Choroid plexus epithelial cell (primary cell): ENCODE measurements around the gene DENND2A.
A peak's percentile ranks its signal among the peaks of the same experiment; 100 is the strongest.
"Not testable (repeated sequence)": the region's sequence is repeated elsewhere in the genome, so short reads cannot be mapped to it uniquely, and the experiment has no call there.

Source experiments
- DNase-seq: peaks from one replicate; pipeline ENCODE4 v3.0.0-alpha.2; 2010; ENCODE audit warnings: low read depth
- H3K4me3 ChIP-seq: 2 replicates; pipeline ENCODE4 v1.5.1; 2011; ENCODE audit warnings: low read depth, mild to moderate bottlenecking, control low read depth, low read length, moderate library complexity
- TF ChIP-seq, protein P1 (sequence below): conservative IDR thresholded peaks from 2 replicates; pipeline ENCODE4 v1.5.1; 2011; ENCODE audit warnings: low read depth, mild to moderate bottlenecking, control low read depth, inconsistent platforms, low read length, moderate library complexity

DENND2A gene

GRCh38 chr7:140673774-140674155 lies 33.2 kb upstream of the DENND2A start:
- TF ChIP-seq, protein P1, sequence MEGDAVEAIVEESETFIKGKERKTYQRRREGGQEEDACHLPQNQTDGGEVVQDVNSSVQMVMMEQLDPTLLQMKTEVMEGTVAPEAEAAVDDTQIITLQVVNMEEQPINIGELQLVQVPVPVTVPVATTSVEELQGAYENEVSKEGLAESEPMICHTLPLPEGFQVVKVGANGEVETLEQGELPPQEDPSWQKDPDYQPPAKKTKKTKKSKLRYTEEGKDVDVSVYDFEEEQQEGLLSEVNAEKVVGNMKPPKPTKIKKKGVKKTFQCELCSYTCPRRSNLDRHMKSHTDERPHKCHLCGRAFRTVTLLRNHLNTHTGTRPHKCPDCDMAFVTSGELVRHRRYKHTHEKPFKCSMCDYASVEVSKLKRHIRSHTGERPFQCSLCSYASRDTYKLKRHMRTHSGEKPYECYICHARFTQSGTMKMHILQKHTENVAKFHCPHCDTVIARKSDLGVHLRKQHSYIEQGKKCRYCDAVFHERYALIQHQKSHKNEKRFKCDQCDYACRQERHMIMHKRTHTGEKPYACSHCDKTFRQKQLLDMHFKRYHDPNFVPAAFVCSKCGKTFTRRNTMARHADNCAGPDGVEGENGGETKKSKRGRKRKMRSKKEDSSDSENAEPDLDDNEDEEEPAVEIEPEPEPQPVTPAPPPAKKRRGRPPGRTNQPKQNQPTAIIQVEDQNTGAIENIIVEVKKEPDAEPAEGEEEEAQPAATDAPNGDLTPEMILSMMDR = no peak
- no peak for DNase-seq
- H3K4me3 ChIP-seq = peak overlapping the region; percentile 70

DNA sequence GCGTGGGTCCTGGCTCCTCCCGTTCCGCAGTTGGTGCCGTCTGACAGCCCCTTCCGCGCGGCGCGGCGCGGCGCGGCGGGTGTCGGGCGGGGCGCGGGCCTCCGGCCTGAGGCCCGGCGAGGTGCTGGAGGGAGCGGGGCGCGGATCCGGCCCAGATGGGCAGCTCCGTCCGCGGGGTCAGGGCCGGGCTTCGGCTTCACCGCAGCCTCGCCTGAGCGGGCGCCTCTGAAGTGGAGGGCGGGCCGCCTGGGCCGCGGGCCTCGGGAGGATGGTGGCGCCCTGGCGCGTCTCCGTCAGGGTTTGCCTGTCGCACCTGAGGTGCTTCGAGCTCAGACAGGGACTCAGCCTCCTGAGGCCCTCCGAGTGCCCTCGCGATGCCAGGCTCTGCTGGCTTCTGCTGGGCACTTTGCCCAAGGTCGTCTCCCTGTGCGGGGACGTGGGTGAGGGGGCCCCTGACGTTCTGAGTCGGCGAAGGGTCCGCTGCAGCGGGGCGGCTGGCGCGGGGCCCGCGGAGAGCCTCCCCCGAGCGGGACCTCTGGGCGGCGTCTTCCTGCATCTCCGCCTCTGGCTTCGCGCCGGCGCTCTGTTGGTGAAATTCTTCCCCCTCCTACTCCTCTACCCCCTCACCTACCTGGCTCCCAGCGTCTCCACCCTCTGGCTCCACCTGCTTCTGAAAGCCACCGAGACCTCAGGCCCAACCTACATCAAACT lies 32.6 kb upstream of the DENND2A start:
- TF ChIP-seq, protein P1 = no peak
- H3K4me3 ChIP-seq = peak overlapping the region; percentile 70
- peak; percentile 15 for DNase-seq

- TF ChIP-seq, protein P1 = no peak
- H3K4me3 ChIP-seq = peak within 1 kb of the TSS; percentile 70
- DNase-seq = peak; percentile 15
These were observed 31.9 kb upstream of the DENND2A start, which contains the start of gene ADCK2 for GRCh38 chr7:140672382-140673062. ADCK2 (plus strand) TSS chr7:140672945; CDS start chr7:140673331, 386 bp downstream.

GRCh38 chr7:140671966-140672365 lies 31.4 kb upstream of the DENND2A start:
- TF ChIP-seq, protein P1 = no peak
- no peak overlapping the region for H3K4me3 ChIP-seq
- DNase-seq = no peak

DNA sequence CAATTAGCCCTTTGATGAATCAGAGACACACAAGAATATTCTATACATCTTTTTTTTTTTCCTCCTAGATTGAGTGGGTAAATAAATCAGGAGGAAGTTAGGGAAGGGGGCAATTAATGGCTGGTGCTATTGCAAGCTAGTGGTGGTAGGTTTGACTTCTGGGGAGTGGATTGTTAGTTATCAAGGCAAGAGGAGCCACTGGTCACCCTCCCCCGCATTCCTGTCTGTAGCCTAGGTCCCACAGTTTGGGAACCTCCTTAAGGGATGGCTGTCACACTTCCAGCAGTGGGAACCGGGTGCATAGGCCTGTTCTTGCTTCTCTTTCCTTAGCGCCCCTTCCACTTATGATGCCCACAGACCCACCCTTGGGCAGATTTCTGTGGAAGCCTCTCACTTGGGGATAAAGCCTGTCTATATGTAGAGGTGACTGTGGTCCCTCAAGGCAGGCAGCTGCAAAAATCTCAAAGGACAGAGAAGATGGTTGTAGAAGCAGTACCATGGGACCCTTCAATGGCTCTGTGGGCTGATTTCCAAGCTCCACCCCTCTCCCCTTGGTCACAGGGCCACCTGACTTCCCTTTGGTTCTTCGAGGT lies 29.8 kb upstream of the DENND2A start:
- TF ChIP-seq, protein P1 = no peak
- DNase-seq = no peak
- no peak overlapping the region for H3K4me3 ChIP-seq

- not testable (repeated sequence) for DNase-seq, H3K4me3 ChIP-seq
These were observed 29.2 kb upstream of the DENND2A start for GRCh38 chr7:140669862-140670261.

GRCh38 chr7:140669352-140669751 lies 28.7 kb upstream of the DENND2A start:
- H3K4me3 ChIP-seq = no peak overlapping the region
- TF ChIP-seq, protein P1 = no peak
- DNase-seq = no peak
